GM12873 (cell line): ENCODE data around the gene CKMT2.
A peak's percentile ranks its signal among the peaks of the same experiment; 100 is the strongest.

Experiments
- CTCF ChIP-seq: IDR thresholded peaks from 2 replicates; pipeline ENCODE4 v1.5.1; 2012; ENCODE audit warnings: low read depth, mild to moderate bottlenecking, moderate library complexity, low read length, control low read depth; ENCODE audit not compliant: insufficient read depth; ENCODE audit errors: missing control alignments

Gene CKMT2

GRCh38 chr5:81297531-81297930 is 64.4 kb downstream of the CKMT2 start:
- TF ChIP-seq CTCF: no peak

DNA sequence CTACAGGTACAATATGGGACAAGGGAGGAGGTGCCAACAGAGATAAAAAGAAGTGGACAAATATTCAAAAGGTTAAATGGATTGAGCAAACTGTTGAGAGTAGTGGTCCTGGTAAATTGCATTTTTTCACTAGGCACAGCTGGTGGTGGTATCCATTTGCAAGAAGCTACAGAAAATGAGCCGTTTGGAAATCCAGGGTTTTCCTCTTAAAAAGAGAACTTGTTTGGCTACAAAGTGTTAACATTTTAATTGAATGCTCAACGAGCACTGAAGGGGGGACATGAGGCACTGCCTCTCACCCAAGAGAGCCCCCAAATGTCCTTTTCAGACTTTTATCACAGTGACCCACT is 67.8 kb downstream of the CKMT2 start:
- TF ChIP-seq CTCF: no peak

- peak; percentile 17 for TF ChIP-seq CTCF
Measured at GRCh38 chr5:81301271-81302015, 68.3 kb downstream of the CKMT2 start, which contains the start of gene ZCCHC9. Gene ZCCHC9 (plus strand): TSS chr5:81301587. CDS start chr5:81304758, 3,171 bp downstream.

- no peak for TF ChIP-seq CTCF
Measured at GRCh38 chr5:81302596-81302995, 69.5 kb downstream of the CKMT2 start.

DNA sequence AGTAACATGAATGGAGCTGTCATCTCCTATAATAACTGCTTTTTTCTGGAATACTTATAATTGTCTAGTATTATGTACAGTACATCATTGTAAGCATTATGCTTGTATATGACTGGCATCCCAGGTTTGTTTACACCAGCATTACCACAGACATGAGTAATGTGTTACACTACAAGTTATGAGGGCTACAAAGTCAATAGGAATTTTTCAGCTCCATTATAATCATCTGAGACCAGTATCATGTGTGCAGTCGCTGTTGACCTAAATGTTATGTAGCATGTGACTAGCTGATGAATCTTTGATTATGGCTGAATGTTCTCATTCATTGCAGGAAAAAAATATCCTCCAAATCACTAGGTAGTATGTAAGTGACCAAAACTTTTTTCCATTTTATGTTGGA is 70.4 kb downstream of the CKMT2 start:
- no peak for TF ChIP-seq CTCF

- TF ChIP-seq CTCF: no peak
Measured at GRCh38 chr5:81305785-81306184, 72.7 kb downstream of the CKMT2 start.

- no peak for TF ChIP-seq CTCF
Measured at GRCh38 chr5:81308836-81309235, 75.7 kb downstream of the CKMT2 start.
